ENCODE measurements around the gene C19orf73. TPM values are rescaled to one million over a fixed set of nuclear protein-coding genes. Genes with fewer than 3 reads are reported as not detected.
"Not testable (repeated sequence)": the region's sequence is repeated elsewhere in the genome, so short reads cannot be mapped to it uniquely, and the experiment has no call there.

The C19orf73 gene
- total RNA-seq, 1 experiment from 2014 or later = 4.4 TPM

DNA sequence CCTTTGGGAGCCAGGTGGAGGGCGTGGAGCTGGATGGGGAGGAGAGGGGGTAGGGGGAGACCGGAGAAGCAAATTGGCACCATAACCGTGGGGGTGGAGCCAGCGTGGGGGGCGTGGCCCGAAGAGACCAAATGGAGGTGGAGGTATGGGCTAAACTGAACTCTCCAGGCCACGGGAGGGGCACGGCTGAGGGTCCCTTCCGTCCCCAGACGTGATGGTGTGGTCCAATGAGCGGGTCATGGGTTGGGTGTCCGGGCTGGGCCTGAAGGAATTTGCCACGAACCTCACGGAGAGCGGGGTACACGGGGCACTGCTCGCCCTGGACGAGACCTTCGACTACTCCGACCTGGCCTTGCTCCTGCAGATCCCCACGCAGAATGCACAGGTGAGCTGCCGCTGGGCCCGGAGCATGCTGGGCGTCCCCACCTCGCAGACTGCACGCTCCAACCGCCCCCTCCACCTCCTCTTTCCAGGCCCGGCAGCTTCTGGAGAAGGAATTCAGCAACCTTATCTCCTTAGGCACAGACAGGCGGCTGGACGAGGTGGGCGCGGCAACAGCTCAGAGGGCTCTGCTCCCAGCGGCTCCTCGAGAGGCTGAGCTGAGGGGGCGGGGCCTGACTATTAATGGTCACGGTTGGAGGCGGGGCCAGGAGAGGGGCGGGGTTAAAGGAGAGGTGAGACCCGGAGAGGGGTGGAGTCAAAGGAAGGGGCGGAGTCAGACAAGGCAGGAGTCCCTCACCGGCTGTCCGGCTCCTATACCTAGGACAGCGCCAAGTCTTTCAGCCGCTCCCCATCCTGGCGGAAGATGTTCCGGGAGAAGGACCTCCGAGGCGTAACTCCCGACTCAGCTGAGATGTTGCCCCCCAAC, 30.1 kb upstream of the C19orf73 start:
- peak; percentile 89 for DNase-seq (ENCODE audit: low read depth)

DNA sequence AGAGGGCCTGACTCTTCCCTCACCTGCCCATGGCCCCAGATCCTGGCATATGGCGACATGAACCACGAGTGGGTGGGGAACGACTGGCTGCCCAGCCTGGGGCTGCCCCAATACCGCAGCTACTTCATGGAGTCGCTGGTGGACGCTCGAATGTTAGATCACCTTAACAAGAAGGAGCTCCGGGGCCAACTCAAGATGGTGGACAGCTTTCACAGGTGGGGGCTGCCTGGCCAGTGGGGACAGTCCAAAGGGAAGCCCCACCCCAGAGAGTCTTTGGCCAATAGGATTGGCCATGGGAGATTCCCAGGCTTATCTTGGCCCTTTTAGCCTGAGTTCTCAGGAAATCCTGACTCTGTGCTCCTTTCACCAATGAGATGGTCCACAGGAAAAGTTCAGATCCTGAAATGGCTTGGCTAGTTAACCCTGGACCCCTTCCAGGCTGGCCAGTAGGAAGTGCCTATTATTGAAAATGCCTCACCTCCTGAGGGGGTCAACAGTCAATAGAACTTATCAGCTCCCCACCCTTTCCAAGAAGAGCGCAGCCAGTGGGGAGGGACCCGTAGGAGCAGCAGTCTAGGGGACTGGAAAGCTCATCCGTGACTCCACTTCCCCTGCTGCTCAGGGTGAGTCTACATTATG, 29.2 kb upstream of the C19orf73 start:
- DNase-seq (ENCODE audit: low read depth) = no peak

DNA sequence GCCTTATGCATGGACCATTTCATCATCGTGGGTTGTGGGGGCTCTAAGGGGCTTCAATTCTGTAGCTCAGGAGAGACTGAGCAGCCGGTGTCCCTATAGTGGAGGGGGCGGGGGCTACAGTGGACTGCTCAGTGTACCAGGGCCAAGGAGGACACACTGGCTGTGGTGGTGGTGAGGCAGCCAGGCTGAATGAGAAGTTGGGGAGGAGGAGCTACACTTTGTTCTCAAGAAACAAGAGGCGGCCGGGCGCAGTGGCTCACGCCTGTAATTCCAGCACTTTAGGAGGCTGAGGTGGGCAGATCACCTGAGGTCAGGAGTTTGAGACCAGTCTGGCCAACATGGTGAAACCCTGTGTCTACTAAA, 27.4 kb upstream of the C19orf73 start:
- DNase-seq (ENCODE audit: low read depth) = not testable (repeated sequence)

DNA sequence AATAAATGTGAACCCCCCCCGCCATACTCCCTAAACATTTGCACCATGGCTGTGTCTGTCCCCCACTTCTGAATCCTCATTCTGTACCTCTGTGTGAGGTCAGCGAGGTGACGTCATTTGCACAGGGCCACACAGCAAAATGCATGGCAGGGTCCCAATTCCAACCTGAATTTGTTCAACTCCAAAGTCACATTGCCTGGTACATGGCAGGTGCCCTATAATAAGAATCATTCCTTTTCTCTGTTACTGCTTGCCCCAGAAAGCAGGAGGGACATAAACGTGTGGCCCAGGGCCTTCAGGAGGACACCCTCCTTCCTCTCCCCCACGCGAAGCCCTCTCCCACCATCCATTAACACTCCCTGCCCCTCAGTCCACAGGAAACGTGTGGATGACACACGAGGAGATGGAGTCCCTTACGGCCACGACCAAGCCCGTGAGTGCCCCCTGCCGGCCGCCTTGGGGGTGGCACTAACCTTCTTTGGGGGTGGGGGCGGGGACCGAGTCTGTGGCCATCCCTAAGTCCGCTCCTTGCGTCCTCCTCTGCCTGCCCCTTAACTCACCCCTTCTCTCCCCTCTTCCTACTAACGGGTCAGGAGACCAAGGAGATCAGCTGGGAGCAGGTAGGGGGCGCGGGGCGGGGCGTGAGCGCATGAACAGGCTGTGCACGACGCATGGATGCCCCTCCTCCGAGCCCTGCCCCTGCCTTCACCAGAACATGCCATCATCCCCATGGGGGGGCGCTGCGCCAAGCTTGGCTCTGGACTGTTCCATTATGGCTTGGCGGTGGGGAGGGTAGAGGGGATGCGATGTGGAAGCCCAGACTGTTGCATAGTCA, 26.8 kb upstream of the C19orf73 start:
- peak; percentile 57 for DNase-seq (ENCODE audit: low read depth)

- DNase-seq (ENCODE audit: low read depth) = peak; percentile 94
Observed at GRCh38 chr19:49142866-49143335, 24.0 kb upstream of the C19orf73 start.

DNA sequence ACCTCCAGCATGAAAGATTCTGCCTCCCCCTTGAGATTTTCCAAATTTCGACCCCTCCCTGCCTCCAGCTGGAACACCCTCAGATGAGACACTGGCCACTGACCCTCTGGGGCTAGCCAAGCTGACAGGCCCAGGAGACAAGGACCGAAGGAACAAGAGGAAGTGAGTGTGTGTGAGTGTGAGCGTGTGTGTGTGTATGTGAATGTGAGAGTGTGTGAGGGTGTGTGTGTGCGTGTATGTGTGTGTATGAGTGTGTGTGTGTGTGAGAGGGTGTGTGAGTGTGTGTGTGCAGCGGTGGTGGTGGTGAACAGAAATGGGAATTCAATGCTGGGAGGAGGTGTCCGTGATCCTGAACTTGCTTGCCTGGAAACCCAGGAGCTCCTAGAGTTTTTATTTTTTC, 22.4 kb upstream of the C19orf73 start:
- DNase-seq (ENCODE audit: low read depth) = no peak

GRCh38 chr19:49140951-49141350, 22.0 kb upstream of the C19orf73 start:
- no peak for DNase-seq (ENCODE audit: low read depth)

DNA sequence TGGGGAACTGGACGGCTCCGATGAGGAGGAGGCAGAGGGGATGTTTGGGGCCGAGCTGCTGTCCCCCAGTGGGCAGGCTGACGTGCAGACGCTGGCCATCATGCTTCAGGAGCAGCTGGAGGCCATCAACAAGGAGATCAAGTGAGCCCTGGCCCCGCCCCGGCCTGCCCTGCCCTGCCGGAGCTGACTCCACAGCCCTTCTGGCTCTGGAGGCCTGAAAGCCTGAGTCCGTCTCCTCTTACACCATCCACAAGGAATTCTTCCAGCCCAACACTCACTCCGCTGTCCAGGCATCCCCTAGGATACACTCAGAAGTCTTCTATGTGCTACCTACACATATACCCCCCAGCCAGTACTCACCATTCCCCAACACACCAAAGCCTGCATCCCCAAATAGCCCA, 17.8 kb upstream of the C19orf73 start:
- DNase-seq (ENCODE audit: low read depth) = no peak

- no peak for DNase-seq (ENCODE audit: low read depth)
Observed at GRCh38 chr19:49135686-49136085, 16.7 kb upstream of the C19orf73 start.

DNA sequence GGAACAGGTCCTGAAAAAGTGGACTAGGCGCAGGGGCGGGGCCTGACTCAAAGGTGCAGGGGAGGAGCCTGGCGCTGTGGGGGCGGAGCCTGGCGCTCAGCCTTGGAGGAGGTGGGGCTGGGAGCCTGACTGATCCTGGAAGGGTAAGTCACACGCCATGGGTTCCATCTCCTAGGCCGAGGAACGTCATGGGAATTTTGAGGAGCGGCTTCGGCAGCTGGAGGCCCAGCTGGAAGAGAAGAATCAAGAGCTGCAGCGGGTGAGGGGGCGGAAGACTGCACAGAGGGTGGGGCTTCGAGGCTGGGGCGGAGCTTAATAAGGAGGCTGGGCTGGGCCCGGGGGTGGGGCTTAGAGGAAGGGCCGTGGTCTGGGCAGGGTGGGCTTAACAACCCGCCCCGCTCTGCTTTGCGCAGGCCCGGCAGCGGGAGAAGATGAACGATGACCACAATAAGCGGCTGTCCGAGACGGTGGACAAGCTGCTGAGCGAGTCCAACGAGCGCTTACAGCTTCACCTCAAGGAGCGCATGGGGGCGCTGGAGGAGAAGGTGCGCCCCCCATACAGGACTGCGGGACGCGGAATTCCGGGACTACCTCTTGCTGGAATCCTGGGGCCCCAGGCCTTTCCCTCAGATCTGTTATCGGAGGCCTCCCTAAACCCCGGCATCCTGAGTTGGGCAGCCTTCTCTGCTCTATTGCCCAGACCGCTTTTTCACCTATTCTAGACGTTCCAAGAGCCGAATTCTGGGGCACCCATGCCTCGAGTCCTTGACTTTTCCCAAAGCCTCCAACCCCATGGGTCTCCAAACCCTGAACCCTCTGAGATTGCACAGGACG, 14.9 kb upstream of the C19orf73 start:
- no peak for DNase-seq (ENCODE audit: low read depth)

DNA sequence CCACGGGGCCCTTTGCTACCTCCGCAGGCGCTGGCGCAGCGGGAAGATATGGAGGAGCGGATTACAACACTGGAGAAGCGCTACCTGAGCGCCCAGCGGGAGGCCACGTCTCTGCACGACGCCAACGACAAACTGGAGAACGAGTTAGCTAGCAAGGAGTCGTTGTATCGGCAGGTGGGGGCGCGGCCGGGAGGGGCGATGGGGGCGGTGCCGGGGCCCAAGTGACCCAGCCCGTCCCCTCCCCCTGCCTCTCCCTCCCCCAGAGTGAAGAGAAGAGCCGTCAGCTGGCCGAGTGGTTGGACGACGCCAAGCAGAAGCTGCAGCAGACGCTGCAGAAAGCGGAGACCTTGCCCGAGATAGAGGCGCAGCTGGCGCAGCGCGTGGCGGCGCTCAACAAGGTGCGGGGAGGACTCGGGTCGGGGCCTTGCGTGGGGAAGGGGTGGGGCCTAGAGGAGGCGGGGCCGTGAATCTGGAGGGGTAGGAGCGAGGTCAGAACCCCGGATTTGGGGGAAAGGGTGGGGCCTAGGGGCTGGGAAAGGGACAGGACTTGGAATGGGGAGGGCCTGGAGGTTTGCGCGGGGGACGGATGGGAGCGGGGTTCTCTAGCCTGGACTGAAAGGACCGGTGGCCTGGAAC, 14.1 kb upstream of the C19orf73 start:
- no peak for DNase-seq (ENCODE audit: low read depth)

GRCh38 chr19:49130325-49130724, 11.4 kb upstream of the C19orf73 start:
- no peak for DNase-seq (ENCODE audit: low read depth)

DNA sequence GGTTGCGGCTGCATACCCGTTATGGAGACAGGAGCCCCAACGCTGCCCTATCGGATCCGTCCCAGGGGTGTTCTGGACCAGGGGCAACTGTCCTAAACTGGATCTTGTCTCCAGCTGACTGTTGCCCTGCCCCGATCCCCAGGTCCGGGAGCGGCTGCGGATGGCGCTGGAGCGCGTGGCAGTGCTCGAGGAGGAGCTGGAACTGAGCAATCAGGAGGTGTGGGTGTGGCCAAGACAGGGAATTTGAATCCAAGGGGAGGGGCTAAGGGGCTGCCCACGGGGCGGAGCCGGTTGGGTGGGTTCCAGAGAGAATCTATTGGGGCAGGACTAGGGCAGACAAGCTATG, 10.3 kb upstream of the C19orf73 start:
- DNase-seq (ENCODE audit: low read depth) = peak; percentile 49

DNA sequence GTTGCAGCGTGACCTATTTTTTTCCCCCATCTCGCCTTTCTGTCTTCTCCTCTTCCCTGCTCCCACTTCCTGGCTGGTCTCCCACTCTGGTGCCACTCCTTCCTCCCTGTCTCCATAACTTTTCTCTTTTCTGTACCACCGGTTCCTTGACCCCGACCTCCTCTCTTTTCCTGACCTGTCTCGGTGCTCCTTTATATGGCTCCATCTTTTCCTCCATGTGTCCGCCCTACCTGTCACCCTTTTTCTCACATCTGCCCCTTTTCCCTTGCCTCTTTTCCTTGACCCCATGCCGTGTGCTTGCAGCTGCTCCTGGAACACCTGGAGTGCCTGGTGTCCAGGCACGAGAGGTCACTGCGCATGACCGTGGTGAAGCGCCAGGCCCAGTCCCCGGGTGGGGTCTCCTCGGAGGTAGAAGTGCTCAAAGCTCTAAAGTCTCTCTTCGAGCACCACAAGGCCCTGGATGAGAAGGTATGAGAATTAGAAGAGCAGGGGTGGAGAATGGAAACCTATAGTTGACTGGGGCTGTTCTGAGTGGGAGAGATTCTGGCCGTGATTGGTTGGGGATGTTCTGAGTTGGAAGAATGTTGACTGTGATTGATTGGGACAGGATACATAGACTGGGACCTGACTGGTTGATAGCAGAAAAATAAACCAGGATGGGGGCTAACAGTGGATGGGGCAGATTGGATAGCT, 9.7 kb upstream of the C19orf73 start:
- DNase-seq (ENCODE audit: low read depth) = peak; percentile 31

GRCh38 chr19:49127674-49128544, 9.0 kb upstream of the C19orf73 start:
- peak; percentile 94 for DNase-seq (ENCODE audit: low read depth)

- not testable (repeated sequence) for DNase-seq (ENCODE audit: low read depth)
Observed at GRCh38 chr19:49127225-49127624, 8.3 kb upstream of the C19orf73 start.

DNA sequence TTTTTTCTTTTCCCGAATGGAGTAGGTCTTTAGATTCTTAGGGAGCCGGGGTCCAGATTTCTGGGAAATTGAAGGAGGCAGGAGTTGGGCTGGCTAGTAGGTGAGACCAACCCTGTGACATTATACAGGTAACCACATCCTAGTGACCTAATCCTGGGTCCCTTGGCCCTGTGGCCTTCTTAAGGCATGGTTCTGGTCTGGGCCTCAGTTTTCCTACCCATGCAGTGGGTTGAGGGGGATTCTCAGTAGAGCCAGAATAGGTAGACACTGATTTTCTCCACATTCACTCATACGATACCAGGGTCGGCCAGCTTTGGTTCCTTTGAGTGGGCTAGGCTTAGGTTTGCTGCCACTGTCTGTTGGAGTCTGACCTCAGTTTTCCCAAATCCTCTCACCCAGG, 7.6 kb upstream of the C19orf73 start:
- no peak for DNase-seq (ENCODE audit: low read depth)

- peak; percentile 32 for DNase-seq (ENCODE audit: low read depth)
Observed at GRCh38 chr19:49125025-49125731, 6.2 kb upstream of the C19orf73 start.

DNA sequence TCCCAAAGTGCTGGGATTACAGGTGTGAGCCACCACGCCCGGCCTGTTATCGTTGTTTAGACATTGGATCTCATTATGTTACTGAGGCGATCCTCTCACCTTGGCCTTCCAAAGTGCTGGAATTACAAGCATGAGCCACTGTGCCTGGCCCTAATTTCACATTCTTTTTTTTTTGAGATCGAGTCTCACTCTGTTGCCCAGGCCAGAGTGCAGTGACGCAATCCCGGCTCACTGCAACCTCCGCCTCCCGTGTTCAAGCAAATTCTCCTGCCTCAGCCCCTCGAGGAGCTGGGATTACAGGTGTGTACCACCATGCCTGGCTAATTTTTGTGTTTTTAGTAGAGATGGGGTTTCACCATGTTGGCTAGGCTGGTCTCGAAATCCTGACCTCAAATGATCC, 4.3 kb upstream of the C19orf73 start:
- DNase-seq (ENCODE audit: low read depth) = not testable (repeated sequence)
